Stomach (tissue), 4 donors: ENCODE data around the gene DNM3.

Experiments
- POLR2A ChIP-seq, 4 donors: fragments of 450-650 bp; IDR thresholded peaks; one replicate each; pipeline ENCODE4 v1.6.1; 2016; ENCODE audit warnings: antibody characterized with exemption in 4 of 4, control low read depth in 2 of 4, mild to moderate bottlenecking in 1 of 4, moderate library complexity in 1 of 4
- TF ChIP-seq, protein P1 (sequence below), 7 experiments: fragments of 450-650 bp in 4 of 7; fragments of 200-600 bp in 3 of 7; sonication (generic) in 3 of 7; IDR thresholded peaks; one replicate each; pipeline ENCODE4 v1.5.1; 2016 to 2019; ENCODE audit warnings: antibody characterized with exemption in 7 of 7, control low read depth in 2 of 7, mild to moderate bottlenecking in 1 of 7

DNA sequence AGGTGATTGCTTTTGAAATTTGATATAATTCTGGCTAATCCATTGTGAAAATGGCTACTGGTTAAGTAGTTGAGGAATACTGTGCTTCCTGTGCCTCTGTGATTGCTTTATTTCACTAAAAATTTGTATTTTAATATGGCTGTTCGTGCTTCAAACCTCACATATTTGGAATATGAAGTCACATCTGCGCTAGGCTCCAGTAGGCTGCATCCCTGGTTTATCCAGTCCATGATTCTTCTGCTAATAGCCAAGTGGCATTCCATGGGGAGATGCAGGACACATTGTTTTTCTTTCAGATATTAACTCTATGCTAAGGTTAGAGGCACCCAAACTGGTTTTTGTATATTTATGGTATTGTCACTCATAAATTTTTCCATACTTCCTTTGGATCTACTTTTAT lies 25.9 kb downstream of the DNM3 start:
- TF ChIP-seq, protein P1, sequence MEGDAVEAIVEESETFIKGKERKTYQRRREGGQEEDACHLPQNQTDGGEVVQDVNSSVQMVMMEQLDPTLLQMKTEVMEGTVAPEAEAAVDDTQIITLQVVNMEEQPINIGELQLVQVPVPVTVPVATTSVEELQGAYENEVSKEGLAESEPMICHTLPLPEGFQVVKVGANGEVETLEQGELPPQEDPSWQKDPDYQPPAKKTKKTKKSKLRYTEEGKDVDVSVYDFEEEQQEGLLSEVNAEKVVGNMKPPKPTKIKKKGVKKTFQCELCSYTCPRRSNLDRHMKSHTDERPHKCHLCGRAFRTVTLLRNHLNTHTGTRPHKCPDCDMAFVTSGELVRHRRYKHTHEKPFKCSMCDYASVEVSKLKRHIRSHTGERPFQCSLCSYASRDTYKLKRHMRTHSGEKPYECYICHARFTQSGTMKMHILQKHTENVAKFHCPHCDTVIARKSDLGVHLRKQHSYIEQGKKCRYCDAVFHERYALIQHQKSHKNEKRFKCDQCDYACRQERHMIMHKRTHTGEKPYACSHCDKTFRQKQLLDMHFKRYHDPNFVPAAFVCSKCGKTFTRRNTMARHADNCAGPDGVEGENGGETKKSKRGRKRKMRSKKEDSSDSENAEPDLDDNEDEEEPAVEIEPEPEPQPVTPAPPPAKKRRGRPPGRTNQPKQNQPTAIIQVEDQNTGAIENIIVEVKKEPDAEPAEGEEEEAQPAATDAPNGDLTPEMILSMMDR (IDR thresholded peaks at IDR 0.05) = no peak
- no peak for TF ChIP-seq POLR2A (IDR thresholded peaks at IDR 0.05)
